ENCODE data around the gene STAM2.
"Not testable (repeated sequence)": the region's sequence is repeated elsewhere in the genome, so short reads cannot be mapped to it uniquely, and the experiment has no call there.

The STAM2 gene

DNA sequence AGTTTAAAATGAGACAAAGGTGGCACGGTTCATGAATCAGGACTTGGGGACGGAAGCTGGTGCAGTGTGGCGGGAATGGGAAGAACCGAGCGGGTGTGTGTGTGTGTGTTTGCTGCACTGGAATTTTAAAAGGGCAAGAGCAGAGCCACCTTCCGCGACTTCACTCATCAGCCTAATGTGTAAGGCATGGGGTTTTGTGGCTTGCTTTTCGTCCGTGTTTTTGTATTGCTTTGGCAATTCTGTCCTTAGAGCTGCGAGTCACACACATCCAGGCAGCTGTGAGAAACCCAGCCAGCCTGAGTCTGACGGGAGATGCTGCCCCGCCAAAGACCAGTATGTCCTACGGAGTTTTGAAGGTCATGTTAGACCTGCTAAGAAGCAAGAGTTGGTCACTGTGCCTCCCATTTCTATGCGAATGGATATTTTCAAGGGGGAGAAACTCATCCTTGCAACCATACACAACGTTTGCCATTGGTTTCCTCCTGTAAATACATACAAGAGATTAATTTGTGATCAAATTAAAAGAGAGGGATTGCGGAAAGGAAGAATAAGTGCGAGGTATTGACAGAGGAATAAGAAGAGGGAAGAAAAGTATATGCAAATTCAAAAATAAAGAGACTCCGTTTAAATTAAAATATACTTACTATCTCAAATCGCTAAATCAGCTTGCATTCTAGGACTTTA lies 76.1 kb downstream of the STAM2 start:
- DNase-seq, result peak; percentile 24

GRCh38 chr2:152098496-152099366 lies 76.8 kb downstream of the STAM2 start, which contains the start of gene CACNB4:
Gene CACNB4, minus strand, starts transcription at chr2:152099044.
- DNase-seq, result no peak

DNA sequence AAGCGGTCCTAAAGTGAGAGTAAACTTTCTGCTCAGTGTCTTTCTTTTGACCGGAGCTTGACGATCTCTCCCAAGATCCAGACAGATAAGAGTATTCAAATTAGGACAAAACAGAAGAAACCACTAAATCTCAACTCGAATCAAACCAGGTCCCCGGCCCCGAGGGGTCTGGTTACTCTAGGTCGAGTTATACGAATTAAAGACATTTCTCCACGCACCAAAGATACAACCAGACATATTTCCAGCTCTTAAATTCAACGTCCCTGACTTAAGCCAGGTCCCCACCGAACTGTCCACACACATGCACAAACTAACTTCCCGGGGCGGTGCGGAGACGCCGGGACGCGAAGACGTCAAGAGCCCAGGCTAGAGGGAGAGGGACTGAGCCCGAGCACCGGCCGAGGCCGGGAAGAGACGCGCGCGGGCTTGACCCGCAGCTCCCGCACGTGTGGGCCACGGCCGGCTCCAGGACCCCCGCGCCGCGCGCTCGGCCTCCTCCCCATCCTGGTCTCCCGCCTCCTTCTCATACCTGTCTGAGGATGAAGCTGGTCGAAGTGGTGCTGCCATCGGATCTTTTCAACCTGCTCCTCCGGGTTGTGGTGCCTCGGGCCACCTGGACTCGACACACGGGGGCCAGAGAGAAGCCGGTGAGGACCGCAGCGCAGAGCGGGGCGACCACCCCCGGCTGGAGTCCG lies 77.6 kb downstream of the STAM2 start:
- DNase-seq, result peak; percentile 41

DNA sequence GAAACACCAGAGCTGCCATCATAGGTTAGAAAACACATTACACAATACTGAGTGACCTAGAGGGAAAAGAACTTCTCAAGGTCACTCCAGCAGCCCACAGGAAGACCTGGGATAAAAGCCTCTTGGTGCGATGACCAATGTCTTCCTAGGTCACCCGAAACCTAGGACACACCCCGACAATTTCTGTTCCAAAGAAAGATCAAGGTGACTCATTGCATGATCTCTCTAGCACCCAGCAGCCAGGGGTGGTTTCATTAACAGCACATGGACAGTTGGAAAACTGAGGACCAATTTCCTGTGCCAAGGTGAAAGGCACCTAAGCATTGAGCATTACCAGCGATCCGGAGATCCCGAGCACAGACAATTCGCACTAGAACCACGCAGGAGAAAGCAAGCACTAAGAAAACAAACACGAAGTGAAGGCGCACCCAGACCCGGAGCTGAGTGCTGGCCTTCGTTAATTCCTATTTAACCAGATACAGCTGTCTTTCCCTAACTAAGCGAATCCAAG lies 78.2 kb downstream of the STAM2 start:
- peak; percentile 41 for DNase-seq

GRCh38 chr2:152095146-152095545 lies 80.4 kb downstream of the STAM2 start:
- no peak for DNase-seq

DNA sequence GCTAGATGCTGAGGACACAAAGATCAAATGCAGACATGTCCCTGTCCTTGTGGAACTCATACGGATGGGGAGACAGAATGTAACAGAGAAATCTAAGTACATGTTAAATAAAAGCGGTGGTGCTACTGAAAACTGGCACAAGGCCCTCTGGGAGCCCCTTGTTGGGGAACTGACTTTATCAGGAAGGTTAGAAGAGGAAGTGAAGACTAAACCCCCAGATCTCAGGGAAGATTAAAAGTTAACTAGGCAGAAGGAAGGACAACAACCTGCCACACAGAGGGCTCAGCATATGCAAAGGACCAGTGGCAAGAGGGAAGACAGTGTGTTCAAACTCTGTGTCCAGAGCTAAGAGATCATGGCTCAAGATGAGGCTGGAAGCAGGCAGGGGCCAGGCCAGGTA lies 81.5 kb downstream of the STAM2 start:
- no peak for DNase-seq

- DNase-seq, result peak; percentile 98
These were observed 82.1 kb downstream of the STAM2 start for GRCh38 chr2:152093464-152093863.

- DNase-seq, result no peak
These were observed 83.5 kb downstream of the STAM2 start for GRCh38 chr2:152092095-152092494.

DNA sequence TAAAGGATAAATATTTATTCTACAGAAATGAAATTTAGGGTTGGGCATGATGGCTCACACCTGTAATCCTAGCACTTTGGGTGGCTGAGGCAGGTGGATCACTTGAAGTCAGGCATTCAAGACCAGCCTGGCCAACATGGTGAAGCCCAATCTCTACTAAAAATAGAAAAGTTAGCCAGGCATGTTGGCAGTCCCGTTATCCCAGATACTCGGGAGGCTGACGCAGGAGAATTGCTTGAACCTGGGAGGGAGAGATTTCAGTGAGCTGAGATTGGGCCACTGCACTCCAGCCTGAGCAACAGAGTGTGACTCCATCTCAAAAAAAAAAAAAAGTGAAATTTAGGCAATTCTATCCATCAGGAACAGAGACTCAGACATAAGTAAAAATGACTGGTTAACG lies 84.8 kb downstream of the STAM2 start:
- DNase-seq, result not testable (repeated sequence)

DNA sequence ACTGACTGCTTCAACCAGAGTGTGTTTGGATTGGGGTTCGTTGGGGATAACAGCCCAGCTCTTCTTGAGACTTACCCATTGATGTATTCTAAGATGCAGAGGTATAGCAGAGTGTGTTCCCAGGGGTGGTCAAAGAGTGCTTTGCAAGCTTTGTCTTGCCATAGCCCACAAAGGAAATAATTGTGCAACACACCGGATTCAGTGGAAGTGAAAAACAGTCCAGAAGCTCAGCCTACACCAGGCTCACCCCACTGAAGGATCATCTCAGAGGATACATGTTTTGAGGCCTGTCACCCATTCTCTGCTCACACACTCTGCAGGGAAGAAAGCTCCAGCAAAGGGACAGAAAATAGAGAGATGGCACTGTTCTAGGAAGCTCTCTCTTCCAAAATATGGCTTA lies 86.3 kb downstream of the STAM2 start:
- no peak for DNase-seq

GRCh38 chr2:152088006-152088405 lies 87.6 kb downstream of the STAM2 start:
- DNase-seq, result no peak

DNA sequence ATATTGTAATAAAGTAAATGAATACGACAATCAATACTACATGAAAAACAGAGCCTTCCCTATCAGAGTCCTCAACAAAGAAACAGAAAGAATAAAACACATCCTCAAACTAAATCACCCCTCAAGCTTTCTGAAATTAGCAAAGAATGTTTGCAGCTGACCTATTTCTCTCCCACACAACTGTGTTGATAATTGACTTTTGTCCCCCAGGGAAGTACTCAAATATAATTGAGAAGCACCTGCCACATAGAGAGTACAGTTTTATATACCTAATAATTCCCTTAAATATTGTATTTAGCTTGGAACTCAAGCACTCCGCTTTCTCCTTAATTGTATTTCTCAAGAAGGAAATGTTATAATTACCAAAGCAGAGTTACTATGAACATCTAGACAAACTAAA lies 89.3 kb downstream of the STAM2 start:
- peak; percentile 53 for DNase-seq

DNA sequence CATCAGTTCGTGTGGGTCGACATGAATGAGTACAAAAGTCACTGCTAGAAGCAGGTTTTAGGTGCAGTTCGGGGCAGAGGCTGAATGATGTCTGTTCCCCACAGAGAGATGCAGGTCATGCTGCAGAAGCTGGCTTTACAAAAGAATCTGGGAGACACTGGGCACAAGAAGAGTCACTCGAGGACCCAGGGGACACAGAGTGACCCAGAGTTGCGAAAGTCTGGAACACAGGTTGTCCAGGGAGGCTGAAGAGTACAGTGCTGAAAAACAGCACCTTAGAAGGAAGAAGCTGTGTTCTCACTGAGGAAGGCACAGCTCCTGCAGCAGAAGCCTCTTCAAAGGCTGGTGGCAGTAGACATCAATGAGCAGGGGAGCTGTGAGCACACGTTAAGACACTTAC lies 91.5 kb downstream of the STAM2 start:
- no peak for DNase-seq

DNA sequence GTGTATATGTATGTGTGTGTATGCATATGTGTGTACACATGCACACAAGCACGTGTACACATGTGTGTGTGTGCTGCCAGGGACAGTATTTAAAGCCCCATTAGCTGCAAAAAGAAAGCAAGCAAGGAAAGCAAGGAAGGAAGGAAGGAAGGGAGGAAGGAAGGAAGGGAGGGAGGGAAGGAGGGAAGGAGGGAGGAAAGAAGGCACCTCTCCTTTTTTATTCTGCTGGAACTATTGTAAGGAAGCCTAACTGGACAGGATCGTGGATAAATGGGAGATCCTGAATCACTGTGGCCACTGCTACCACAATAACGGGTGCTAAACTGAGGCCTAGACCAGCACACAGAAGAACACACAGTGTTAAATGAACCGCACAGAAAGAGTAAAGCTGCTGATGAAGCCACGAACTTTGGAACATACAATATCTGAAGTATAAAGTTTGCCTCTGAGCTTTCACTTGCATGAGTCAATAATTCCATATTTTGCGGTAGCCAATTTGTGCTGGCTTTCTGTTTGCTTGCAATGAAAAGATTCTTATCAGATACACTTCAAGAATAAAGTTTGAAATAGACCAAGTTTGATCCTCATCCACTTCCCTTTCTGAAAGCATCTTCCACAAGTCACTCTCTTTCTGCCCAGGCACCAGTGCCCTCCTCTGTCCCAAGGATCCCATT lies 92.2 kb downstream of the STAM2 start:
- no peak for DNase-seq

DNA sequence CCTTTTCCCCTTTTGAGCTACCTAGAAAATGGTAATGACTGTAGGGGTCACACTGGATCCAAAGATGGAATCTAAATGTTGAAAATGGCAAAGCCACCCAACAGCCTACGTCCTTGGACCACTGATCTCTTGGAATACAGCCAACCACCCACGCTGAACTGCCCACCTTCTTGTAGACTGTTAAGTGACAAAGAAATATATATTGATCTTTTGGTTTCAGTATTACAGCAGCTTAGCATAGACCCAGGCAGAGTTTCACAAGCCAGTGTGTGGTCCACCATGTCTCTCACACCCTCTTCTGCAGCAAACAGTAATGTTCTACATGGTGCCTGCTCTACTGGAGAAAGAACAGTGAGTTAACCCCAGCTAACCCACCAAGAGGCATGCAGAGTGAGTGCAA lies 96.9 kb downstream of the STAM2 start:
- no peak for DNase-seq

DNA sequence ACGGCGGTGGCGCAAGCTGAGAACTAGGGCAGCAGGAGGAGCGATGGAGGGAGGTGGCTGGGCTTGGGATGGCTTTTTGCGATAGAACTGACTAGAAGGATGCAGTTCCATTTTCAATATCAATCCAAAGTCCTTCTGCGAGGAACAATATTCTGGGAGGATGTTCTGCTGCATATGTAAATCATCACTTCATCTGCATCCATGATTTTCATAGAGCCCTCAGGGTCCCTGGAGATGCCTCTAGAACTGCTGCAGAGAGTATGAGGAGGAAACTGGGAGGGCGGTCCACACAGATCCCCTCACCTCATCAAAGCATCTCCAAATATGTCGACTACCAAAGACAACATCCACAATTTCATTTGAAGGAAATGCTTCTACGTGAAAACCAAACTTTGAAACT lies 97.5 kb downstream of the STAM2 start:
- no peak for DNase-seq

DNA sequence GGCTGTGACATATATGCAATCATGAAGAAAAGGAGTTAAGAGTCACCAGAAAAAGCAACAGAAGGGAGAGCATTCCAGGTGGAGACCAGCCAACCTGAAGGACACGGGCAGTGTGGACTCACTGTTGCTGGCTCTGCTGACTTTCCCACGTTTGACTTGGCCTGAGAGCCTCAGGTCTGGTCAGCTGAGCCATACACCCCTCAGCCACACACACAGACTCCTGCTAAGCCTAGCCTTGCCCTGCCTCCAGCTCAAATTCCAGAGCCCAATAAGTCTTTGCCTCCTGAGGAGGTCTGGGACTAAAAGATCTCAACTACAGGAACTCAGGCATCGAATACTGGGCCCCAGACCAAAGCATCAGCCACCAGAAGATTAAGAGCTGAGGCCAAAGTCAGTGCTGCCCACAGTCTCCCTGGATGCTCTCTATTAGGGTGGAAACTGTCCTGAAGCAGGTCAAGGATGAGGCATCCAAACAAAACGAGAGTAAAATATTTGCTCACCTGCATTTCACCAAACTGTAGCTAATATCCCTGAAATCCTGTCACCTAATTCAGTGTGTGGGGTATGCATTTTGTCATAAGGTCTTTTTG lies 100.0 kb downstream of the STAM2 start:
- DNase-seq, result no peak

DNA sequence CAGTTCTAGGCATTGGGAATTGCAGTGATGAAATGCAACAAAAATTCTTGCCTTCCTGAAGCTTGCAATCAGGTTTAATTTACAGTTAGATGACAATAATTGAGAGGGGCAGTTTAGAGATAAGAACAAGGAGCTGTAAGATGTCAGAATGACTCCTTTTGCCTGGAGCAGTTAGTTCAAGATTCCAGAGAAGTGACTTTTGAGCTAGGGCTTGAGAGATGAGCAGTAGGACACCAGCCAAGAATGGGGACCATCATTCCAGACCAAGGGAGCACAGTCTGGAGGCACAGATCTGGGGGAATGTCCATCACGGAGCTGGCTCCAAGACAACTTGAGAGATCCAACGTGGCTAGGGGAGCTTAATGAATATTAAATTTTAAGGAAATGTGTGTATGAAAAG lies 103.6 kb downstream of the STAM2 start:
- no peak for DNase-seq

GRCh38 chr2:152071518-152071917 lies 104.0 kb downstream of the STAM2 start:
- no peak for DNase-seq

DNA sequence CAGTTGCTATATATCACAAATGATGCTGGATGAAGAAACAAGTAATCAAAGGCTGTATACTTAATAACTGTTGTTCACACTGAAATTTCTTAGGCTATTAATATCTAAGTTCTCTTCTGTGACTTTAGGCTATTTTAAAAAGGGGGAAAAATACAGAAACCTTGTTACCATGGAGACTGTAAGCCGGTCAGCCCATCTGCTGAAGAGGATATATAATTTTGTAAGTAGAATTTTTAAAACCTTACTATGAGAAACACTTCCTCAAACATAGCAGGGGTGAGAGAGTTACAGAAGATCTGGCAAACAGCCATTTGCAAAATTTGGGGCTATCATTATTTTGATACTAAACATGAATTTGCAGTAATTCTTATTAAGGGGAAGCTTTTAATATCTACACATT lies 104.5 kb downstream of the STAM2 start:
- DNase-seq, result no peak

DNA sequence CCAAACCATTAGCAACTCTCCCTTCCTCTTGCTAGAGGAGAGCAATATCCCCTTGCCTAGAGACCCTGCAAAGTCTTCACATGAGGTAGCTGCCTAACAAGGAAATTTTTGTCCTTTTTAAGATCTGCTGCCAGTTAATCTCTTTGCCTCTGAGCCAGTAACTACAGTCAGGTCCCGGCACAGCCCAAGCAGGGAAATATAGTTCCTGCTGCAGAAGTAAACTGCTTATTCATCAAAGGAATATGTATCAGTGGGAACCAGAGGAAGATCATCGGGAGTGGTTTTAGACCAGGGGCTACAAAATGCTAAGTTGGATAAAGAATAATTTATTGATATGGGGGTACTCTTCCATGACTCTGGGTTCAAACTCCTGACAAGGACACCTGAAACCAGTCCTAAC lies 107.3 kb downstream of the STAM2 start:
- DNase-seq, result no peak

DNA sequence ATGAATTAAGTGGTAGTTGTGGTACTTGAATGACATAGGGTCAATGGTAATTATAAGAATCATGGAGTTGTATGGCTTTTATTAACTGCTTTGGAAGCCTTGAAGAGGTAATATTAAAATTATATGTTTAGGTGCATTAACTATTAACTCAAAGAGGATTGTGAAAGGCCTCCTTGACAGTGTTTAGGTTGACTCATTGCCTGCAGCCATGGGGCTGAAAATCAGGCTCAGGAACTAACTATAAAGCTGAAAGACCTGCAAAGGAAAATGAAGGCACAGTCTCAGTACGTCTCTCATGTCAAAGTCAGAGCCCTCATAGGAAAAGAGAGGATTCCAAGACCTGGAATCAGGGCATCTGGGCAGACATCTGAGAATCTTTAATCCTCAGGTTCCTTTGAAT lies 107.7 kb downstream of the STAM2 start:
- no peak for DNase-seq
